GM18870 (cell line): Measurements from ENCODE around the gene MAP7D3.

ENCODE experiments used
- ATAC-seq: cut with Tn5 transposase; IDR thresholded peaks from one replicate; pipeline ENCODE4 v1.9.1; 2021; ENCODE audit warnings: moderate library complexity; ENCODE audit not compliant: unreplicated experiment

Gene MAP7D3

DNA sequence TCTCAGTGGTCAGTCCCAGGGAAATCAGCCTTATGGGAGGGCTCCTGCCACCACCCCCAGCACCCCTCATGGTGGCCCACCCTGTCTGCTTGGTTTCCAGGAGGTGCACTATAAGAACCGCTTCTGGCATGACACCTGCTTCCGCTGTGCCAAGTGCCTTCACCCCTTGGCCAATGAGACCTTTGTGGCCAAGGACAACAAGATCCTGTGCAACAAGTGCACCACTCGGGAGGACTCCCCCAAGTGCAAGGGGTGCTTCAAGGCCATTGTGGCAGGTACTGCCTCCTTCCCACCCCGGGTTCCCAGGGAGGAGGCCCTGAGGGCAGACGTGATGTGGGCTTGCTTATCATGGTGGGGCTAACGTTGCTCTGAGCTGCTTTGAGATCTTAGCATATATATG, 44.3 kb downstream of the MAP7D3 start:
- ATAC-seq, result no peak

DNA sequence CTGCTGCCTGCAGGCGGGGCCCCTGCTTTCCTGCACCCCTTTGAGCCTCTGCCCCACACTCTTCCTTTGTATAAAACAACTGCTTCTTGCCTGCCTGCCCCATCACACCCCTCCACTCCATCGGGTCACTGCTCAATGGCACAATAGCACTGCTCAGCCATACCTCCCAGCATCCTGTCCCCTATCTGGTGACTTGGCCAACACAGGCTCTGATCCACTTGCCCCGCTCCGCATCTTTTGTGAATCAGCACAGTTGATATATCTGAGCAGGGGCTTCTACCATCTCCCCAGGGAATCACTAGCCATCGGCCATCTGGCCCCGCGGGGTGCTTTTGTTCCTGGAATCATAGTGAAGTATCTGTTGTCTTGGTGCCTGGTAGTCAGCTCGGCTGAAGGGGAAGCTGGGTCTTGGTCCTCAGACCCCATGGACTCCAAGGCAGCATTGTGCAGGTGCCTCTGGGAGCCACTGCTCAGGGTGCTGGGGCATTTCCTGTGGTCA, 45.3 kb downstream of the MAP7D3 start:
- no peak for ATAC-seq

DNA sequence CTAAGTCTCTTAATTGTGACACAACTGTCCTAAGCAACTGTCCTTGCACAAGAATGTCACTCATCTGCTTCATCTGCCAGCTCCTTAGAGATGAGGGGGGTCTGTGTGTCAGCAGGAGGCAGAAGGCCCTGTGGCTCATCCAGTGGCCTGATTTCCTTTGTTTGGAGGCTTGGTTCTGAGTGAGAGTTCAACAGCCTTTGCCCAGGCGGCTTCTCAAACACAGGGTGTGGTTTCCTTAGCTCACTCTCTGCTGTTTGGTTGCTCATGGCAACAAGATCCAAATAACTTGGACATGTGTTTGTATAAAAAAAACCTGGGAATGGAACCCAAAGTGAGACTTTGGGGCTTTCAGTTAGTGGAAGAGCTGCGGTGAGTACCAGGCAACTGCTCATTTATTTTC, 46.6 kb downstream of the MAP7D3 start:
- ATAC-seq, result no peak

DNA sequence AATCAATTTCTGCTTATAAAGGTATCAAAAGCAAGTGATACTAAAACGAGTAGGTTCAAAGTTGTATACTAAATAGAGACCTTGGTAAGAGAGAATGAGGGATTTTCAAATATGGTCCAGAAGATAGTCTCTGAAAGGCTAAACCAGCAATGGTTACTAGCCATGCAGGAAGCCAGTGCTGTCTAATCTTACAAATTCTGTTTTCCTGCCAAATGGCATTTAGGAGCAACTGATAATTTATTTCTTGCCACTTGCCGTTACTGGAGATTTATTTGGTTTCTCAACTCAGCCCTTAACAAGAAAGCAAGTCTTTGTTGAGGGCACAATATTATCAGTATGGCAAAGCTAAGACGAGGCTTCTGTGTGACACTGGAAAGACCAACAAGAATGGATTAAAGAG, 47.2 kb downstream of the MAP7D3 start:
- no peak for ATAC-seq

DNA sequence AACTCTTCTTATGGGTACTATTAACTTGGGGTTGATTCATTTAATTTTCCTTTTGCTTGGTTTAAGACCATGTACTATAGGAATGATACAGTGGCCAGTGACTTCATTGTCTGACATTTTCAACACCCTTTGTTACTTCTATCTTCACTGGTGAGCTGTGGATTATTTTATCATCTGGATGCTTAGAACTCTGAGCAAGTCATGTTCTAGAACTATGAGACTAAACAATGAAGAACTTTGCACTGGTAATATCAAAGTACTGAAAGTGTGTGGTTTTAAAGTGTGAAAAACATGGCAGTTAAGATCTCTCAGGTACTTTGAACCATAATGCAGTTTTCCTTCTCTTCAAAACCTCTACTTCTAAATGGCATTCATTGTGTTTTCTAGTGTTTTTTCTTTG, 47.8 kb downstream of the MAP7D3 start:
- ATAC-seq, result no peak

DNA sequence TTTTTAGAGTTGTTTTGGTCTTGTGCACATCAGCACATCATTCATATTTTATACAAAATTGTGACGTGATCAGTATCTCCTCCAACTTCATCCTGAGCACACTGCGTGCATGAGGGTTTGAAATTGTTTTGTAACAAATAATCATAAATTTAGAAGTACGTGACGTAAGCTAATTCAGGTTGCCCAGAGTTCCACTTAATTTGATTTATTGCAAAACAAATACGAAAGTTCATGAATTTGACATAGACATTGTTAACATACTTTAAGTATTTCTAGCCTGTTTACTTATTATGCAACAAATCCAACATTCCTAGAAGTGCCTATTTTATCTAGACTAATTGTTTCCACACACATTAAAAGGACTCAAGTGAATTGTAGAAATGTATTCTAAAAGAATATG, 48.3 kb downstream of the MAP7D3 start:
- no peak for ATAC-seq

DNA sequence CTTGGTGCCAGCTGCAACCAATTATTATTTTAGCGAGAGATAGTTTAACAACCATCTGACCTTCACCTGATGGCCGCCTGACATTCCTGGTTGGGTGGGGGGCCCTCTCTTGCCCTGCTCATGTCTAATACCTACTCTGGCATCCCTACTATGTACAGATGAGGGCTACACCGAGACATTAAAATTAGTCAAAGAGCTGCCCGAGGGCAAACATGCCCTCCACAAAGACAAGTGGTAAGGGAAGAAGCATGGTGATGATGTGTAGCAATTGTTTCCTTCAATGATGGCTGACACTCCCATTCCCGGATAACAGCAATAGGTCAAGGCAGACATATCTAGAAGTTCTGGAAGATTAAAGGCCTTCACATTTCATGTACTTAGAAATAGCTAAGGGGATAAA, 49.6 kb downstream of the MAP7D3 start:
- no peak for ATAC-seq

DNA sequence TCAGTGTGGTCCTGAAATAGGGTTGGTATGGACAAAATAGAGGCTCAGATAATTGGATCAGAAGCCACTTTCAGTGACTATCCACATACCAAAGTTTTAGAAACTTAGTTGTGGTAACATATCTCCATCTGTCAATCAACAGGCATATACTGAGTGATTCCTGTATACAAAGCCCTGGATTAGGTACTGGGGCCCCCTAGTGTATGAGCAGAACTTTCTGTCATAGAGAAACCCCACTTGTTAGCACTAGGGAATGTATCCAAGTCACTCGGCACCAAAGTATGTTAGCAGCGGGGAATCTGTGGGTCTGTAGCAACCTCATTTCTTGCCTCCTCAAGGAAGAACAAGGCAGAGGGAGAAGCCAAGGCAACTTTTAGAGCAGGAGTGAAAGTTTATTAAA, 50.7 kb downstream of the MAP7D3 start:
- no peak for ATAC-seq

DNA sequence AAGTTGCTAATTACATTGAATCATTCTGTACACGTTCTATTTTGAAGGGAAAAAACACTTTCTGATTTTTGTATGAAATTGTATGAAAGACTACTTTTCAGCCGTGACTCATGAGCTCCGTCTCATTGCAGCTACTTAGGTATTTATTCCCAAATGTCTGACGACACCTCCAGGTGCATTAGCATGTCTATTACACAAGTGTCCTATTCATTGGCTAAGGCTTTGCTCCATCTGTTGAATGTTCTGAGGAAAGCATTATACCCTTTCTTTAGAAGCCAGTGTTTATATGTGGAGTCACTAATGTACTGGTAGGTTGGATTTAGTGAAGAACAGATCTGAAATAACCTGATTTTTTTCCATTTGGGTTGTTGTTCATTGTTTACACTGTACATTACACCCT, 51.8 kb downstream of the MAP7D3 start:
- ATAC-seq, result no peak

DNA sequence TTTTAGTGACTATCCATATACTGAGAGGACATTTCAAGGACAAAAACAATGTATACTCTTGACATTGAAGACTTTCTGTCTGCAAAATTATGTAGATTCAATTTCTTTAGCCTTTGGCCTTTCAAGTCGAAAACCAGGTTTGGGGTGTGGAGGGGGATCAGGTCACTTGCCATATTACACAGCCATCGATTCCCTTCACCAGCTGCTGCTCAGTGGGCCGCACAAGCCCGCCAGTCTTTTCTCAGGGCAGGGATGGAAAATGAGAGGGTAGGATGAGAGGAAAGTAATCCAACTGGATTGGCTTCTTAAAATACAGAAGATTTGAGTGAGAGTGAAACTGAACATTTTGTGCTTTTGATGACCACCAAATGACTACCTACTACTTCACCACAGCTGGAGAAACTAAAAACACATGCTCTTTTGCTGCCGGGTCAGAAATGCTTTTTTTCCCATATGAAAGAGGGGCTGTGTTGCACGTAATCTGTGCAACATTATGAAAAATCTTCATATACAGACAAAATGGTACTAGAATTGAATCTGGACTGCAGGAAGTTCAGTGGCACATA, 52.4 kb downstream of the MAP7D3 start:
- no peak for ATAC-seq

DNA sequence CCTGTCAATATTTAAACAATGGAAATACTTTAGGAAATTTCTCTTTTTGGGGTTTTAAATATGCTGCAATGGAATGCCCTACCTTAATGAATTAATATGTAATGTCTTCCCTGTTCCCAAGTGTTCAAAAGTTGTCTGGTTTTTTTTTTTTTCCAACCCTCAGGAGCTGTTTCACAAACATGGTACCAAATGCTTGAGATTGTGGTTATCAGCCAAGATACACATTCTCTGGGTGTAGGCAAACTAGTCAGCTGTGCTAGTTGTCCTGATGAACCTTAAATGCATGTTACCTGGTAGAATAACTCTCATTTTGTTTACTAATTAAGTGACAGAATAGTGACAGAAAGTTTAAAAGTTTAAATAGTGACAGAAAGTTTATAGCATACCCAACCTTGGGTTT, 53.2 kb downstream of the MAP7D3 start:
- no peak for ATAC-seq

DNA sequence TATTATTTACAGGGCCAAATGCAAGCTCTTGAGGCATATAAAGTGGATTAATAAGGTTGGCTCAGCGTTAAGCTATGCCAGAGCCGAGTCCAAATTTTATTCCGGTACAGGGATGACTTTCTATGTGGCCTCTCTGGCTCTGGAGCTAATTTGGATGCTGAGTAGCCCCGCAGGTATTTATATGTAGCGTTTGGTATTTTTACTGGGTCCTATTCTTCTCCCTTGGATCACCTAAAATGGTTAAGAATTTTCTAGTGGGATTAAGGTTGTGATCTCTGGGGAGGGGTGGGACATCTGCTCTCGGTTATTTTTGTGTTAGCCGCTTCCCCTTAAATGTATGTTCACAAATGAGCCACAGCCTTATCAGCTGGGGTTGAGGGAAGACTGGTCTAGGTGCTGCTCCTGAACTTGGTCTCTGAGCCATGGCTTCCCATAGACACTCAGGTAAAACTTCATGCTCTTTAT, 54.5 kb downstream of the MAP7D3 start:
- no peak for ATAC-seq

DNA sequence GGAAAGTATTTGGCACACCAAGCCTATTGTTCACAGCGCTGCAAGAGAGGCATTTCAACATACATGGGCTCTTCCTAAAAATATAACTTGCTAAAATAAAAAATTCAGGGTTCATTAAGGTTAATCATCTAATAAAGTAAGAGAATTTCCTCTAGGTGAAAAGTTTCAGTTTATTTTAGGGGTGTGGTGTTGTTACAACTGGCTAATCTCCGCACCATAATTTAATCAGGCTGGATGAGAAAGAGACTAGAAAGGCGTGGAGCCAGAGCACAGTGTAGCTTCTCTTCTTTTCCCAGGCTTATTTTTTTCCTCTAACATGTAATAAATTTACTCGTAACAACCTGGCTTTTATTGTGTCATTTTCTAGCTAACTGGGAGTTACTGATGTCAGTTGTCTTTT, 56.0 kb downstream of the MAP7D3 start:
- no peak for ATAC-seq

DNA sequence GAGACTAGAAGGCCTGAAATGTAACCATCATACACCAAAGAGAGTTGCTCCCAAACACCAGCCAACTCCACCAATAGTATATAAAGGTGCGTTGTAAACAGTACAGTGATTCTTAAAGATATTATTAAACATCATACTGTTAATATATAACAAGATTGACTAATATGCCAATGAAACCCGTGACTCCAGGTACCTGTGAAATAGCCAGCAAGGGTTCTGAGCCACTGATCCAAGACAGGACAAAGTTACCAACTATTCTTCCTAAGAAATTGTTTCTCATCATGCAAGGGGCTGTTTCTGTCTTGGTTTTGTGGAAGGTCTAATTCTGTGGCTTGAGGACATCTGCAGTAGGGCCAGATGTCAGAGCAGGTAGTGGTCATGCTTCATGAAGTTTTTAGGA, 56.7 kb downstream of the MAP7D3 start:
- no peak for ATAC-seq

DNA sequence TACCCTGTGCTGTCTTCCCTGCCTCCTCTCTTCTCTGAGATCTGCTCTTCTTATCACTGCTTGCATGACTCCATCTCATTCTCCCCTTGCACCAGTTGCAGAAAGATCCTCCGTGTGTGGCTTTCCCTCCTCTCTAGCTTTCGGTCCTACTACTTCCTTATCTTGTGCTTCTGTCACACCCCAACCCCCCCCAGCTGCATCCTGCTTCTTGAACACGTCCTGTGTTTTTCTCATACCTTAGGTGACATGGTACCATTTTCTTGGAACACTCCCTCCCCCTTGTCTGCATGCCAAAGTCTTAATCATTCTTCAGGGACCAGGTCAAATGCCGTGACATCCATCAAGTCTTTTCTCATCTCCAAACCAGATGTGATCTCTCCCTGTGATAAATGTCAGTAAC, 57.4 kb downstream of the MAP7D3 start:
- ATAC-seq, result no peak

DNA sequence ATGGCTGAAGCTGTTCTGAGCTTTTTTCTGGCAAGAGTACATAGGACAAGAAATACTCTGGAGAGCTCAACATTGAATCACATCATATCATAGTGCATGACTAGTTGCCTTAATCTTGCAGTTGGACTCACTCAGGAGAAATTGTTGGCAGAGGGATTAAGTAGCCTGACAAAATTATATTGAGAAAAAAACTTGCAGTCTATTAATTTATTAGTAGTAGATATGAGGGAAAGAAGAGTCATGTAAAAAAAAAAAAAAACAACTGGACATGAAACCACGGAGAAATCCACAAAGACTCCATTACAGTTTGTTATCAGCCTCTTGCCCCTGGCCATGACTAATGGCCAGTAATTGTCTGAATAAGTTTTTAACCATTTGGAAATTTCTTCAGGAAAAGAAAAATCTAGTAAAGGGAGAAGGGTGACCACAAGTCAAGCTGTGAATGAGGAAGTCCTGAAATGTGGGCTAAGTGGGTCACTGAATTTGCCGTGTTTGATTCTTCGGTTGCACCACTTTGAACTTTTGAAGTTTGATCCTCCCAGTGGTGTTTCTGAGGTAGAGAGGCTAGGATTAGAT, 58.3 kb downstream of the MAP7D3 start:
- ATAC-seq, result no peak

DNA sequence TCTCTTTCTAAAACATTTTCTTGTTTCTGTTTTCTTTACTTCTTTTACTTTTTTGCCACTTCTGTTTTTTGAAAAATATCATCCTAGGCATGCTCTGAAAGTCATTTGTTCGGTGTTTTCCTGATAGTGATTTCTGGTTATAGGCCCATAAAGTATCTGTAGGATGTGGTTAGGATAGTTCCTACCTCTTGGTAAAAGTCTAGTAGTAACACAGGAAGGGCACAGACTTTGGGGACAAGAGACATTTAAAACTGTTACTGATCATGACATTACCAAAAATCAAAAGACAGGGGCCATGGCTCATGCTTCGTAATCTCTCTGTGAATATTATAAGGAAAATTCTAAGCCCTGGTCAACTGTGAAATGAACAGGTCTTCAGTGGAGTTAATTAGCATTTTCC, 59.1 kb downstream of the MAP7D3 start:
- no peak for ATAC-seq

DNA sequence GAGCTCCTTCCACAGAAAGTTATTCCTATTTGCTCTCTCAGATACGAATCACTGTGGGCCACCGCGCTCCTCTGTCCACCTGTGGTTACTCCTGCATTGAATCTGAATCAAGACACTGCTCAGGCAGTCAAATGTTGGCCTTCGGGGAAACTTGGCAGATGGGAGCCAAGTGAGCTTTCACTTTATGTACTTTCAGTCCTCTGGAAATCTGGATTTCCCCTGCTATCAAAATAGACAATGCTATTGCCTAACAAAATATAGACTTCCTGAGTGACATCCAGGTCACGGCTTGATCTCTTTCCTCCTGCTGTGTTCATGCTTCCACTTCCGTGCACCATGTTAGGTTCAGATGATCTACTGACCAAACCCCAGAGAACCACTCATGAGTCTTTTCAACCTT, 60.0 kb downstream of the MAP7D3 start:
- ATAC-seq, result no peak

DNA sequence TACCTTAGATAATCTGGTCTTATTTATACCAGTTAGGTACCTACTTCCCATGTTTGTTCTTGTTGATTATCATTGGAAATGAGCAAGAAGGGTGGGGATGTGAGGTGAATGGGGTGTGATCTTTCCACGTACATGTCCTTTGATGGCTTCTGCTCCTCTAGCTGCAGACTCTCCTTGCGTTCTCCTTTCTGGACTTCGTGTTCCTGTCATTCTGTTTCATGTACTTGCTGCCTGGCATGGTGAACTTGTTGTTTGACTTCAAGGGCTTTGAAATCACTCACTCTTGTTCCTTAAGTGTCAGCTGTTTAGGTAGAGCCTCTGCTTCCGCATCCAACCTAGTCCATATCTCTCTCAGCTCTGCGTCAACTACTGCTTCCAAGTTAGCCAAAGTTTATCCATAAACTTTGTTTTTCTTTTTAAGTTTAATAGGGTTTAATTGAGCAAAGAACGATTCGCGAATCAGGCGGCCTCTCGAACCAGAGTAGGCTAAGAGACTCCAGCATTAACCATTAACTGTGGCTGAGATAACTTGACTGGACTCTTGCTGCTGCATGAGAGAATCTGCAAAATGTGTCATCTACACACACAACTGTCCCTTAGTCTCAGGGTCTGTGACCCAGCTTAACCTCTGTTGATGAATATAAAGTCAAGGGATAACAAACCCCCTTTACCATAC, 61.0 kb downstream of the MAP7D3 start:
- ATAC-seq, result no peak

DNA sequence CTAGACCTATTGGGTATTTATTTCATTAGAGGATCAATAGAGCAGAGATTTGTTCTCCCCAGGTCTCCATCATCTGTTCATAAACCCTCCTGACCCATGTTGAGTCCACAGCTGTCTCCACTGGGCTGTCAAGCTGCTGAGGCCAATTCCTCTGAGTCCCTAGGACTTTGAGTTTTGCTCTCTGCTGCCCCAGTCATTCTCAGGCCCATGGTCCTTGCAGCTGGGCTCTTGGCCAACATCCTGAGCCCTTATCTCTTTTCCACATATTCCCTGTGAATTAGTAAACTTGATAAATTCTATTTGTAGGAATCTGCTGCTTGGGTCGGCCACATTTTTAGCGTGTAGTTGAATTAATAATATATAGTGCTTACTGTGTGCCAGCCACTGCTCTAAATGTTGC, 62.0 kb downstream of the MAP7D3 start:
- ATAC-seq, result no peak

DNA sequence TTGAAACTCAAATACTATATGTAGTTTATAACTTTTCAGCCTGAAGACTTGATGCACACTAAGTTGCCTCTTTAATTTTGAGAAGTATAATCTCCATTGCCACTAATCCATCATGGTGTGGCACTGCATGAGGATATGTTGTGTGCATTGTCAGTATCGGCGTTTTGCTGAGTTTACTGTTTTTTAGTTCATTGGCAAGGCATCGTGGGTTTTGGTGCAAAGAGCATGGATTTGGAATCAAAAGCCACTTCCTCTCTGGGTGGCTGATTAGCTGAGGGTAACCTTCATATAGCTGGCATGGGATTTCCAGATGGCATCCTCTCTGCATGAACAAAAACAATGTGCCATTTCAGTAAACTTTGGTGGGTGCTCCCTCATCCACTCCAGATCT, 65.2 kb downstream of the MAP7D3 start:
- no peak for ATAC-seq

DNA sequence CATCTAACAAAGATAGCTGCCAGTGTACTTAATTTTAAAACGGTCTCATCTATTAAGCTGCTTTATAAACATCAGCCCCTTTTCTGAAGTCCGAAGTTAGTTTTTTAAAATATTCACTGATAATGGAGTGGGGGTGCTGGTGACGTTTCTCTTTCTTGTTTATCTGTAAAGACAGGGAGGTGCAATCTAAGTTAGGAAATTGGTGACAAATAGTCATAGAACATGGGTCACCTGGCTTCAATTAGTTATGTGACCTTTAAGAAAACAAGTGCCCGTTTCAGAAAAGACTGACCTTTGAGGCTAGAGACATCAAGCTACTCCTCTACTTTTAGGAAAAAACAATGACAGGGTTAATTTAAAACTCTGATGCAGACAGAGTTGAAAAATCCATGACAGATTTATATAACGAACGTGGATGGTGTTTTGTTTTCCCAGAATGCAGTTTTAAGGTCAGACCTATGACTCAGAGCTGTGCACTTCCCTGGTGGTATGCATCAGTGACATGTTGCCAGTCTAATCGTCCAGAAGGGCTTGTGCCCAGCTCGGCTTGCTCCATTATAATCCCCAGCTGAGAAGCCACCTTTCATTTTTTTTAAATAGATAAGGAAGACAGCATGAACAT, 65.7 kb downstream of the MAP7D3 start:
- ATAC-seq, result no peak
